GM04503 (cell line): Measurements from ENCODE around the gene MYCBP2.
A peak's percentile ranks its signal among the peaks of the same experiment; 100 is the strongest.
"Not testable (repeated sequence)": the region's sequence is repeated elsewhere in the genome, so short reads cannot be mapped to it uniquely, and the experiment has no call there.

Experiments
- DNase-seq: peaks from one replicate; pipeline ENCODE4 v3.0.0-alpha.2; 2012; ENCODE audit warnings: low read depth

Gene MYCBP2

DNA sequence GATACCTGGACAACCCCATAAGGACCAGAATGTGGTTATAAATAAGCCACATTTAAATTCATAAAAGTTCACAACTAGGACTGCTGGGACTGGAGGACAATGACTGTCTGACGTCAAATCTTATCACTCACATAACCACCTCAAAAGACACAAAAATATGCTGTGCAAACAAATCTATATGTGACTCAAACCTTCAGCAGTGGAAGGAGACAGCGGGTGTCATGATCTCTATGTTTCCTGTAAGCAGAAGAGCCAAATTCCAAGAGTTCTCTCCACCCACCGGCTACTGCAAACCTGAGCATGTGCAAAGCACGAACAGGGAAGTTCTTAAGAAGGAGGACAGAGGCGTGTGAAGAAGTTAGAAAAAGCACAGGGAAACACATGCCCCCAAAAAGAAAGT is 113.2 kb downstream of the MYCBP2 start:
- no peak for DNase-seq

GRCh38 chr13:77207943-77208342 is 119.0 kb downstream of the MYCBP2 start:
- peak; percentile 45 for DNase-seq

GRCh38 chr13:77198995-77199394 is 127.9 kb downstream of the MYCBP2 start:
- DNase-seq, result not testable (repeated sequence)

GRCh38 chr13:77196052-77196618 is 130.8 kb downstream of the MYCBP2 start:
- no peak for DNase-seq

DNA sequence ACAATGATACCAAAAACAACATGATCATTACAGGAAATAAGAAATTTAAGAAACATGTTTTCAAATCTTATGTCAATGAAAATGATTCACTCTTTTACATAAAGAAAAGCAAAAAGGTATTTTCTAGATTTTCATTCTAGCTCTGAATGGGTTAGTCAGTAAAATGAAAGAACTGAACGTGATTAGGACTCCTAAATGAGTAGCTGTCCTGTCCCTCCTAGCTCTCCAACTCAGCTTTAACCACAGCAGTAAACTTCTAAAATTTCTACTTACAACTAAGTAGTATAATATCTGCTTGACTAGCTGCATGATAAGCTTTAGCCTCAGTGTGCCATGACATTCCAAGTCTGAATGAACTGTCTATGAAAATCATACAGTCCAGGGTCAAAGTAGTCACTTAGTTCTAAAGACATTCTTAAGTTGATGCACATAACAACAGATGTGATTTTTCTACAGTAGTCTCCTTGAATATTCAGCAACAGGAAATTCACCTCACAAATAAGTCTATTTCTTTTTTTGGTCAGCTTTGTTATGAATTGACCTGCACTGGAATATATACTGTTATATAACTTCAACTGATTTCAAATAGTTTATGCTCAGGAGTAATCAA is 136.4 kb downstream of the MYCBP2 start:
- DNase-seq, result no peak

DNA sequence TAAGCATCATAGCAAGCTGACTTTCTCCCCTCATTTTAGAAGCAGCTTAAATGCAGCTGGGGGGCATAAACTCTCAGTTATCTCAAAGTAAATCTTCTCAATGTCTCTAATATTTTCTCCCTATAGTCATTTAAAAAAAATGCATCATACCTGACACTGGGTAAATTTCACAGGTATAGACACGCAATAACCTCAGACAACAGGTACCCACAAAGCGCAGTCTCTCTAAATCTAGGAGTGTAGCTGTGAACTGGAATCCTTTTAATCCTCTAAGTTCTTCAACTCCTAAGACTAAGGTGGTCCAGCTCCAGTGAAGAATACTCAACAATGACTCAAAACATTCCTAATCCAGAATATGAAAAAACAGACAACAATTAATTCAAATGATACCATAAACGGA is 141.2 kb downstream of the MYCBP2 start:
- no peak for DNase-seq

GRCh38 chr13:77184455-77184854 is 142.4 kb downstream of the MYCBP2 start:
- no peak for DNase-seq

GRCh38 chr13:77180011-77180410 is 146.9 kb downstream of the MYCBP2 start:
- DNase-seq, result no peak

- DNase-seq, result no peak
Observed at GRCh38 chr13:77177646-77178045, 149.2 kb downstream of the MYCBP2 start.

DNA sequence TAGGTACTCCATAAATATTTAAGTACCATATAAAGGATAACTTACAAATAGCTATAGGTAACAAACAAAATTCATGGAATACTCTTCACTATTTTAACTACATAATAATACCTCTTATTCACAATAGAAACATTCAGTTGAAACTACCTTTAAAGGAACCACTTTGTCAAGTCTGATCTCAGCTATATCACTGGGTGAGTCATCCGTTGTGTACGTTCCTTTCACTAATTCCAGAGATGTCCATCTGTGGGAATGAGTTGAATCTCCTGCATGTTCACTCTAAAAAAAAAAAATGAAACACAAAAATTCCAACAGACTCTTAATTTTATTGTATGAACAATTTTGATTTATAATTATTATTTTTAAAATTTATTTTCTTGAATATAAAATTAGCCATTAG is 150.5 kb downstream of the MYCBP2 start:
- DNase-seq, result no peak

- DNase-seq, result no peak
Observed at GRCh38 chr13:77172650-77173049, 154.2 kb downstream of the MYCBP2 start.

DNA sequence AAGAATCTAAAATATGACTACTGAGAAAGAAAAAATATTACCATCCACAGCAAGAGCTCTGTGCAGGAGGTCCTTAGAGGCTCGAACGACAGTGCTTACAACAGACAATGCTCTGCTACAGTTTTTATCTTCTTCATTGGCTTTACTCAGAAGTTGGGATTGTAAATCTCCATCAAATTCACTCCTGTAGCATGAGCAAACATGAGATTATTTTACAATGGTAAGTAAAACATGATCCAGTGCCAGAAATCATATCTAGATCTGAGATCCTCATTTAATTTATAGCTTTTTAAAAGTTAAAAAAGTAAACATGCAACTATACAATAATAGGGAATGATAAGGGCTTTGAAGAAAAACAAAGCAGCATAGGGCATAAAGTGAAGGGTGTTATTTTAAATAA is 155.4 kb downstream of the MYCBP2 start:
- DNase-seq, result no peak

GRCh38 chr13:77168237-77168636 is 158.7 kb downstream of the MYCBP2 start:
- DNase-seq, result no peak

- no peak for DNase-seq
Observed at GRCh38 chr13:77150651-77151050, 176.2 kb downstream of the MYCBP2 start.

GRCh38 chr13:77143431-77143830 is 183.5 kb downstream of the MYCBP2 start:
- DNase-seq, result no peak

- no peak for DNase-seq
Observed at GRCh38 chr13:77139306-77139705, 187.6 kb downstream of the MYCBP2 start.

DNA sequence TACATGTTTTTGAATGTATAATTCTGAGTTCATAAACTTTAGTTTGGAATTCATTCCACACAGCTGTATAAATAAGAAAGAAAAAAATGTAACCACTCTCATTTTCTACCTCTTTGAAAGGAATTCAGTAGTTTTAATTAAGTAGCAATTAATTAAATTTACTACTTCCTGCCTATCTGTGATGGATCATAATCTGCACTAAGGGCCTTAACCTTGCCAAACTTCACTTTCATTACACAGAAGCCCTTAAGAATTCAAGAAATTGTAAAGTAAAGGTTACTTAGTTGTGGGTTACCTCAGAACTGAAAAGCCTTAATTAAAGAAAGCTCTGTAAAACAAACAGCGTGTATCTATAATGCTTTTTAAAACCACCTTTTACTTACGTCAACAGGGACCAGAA is 188.1 kb downstream of the MYCBP2 start:
- no peak for DNase-seq

DNA sequence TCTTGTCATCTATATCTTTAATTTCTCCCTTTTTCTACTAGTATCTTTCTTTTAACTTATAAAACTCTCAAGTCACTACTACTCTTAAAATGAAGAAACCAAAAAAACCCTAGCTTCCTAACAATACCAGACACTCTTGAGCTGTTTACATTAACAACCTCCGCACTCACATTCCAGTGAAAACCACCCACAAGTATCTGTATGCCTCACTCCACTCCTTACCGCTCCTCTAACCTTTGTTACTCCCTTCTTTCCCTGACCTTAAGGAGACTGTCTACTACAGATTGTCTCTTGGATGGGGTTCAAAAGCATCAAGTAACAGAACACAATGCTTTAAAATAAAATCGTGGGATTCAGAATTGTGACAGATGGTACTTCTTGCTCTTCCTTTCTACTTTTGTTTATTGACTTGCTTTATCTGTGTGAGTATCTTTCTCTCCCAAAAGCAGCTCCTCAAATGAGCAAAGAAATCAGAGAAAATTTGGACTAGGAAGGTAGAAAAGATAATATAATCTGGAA is 189.9 kb downstream of the MYCBP2 start:
- DNase-seq, result no peak

DNA sequence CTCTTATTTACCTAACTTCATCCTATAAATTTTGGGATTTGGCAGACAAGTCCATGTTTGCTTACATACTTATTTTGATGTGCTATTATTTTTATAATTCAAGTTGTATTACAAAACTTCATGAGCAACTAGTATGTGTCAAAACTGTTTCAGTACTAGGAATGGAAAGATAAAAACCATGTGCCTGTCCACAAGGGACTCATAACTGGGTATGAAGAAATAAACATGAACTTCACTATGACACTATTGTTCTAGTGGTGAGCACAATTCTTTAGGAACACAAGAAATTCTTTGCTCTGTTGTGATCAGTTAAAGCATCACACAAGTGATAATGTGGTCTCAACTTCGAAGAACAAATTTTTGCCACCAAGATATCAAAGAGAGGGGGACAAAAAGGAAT is 202.5 kb downstream of the MYCBP2 start:
- DNase-seq, result no peak

DNA sequence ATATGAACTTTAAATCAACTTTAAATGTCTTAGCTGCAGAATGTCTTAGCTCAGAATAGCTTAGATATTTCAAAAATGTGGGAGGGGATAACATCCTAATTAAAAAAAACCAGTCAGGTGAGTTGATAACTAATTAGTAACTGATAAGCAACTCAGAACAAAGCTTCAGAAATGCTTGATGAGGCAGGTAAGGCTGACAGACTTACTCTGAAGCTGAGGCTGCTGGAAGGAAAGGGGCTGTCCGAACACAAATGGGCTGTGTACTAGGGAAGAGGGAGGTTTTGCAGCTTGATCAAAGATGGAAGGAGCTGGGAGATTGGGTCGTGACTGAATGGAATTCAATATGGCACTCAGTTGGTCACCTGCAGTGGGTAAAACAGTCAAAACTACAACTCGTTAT is 208.8 kb downstream of the MYCBP2 start:
- DNase-seq, result no peak

- DNase-seq, result no peak
Observed at GRCh38 chr13:77114271-77114670, 212.6 kb downstream of the MYCBP2 start.

- no peak for DNase-seq
Observed at GRCh38 chr13:77113496-77113895, 213.4 kb downstream of the MYCBP2 start.

DNA sequence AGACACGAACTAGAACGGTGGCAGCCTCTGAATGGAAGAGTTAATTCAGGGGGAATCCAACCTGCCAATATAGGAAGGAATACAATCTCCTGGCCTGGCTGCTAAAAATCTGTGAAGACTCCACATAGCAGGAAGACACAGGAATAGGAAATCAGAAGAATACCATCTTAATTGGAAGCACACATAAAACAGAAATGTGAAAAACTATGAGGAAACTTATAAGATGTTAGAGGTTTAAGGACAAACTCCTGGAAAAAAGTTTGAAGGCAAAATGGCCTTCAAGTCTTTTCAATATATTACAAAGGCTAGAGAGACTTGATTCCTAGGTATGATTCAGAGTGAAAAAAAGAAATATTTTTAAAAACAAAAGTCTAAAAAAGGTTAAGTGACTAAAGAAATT is 221.8 kb downstream of the MYCBP2 start:
- no peak for DNase-seq

- no peak for DNase-seq
Observed at GRCh38 chr13:77099415-77099814, 227.5 kb downstream of the MYCBP2 start.
